ENCODE data around the gene CACNG7. TPM values are rescaled to one million over a fixed set of nuclear protein-coding genes. Genes with fewer than 3 reads are reported as not detected.

CACNG7 gene
- total RNA-seq, 1 experiment from 2014 or later = not detected

DNA sequence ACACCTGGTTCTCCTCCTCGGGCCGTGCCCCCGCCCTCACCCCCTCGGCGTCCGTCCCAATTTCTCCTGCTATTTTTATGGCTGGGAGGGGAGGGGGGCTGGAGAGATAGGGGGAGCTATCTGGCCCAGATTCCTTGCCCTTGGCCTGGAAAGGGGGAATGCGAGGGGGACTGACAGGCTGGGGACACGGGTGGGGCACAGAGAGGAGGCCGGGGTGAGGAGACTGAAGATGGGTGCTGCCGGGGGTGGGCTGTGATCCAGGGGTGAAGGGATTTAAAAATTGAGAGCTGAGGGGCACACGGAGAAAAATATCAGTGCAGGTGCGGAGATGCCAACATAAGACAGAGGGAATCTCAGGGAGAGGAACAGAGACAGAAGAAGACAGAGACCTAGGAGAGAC is 24.8 kb upstream of the CACNG7 start:
- ChIA-PET POLR2A (interaction anchor here (0.8 to 0.9 kb wide), 2 partner anchors 17 to 96 kb away, joined by 3 read pairs; partner anchors contain the start of gene MYADM), RAD21 (ENCODE audit: low non-redundant PET in 1 of 2, low total read pairs in 2 of 2, uncharacterized antibody in 2 of 2, unreplicated experiment in 2 of 2) (no interaction called here), CTCF (no interaction called here)
- intact Hi-C loops (cut with micrococcal nuclease) = no loop called here
- no TSS peak for BruUV-seq (replicated peaks)
- DNase-seq (ENCODE audit: low read depth, low spot score) = no peak
- no peak overlapping the region for H3K4me2 ChIP-seq (ENCODE audit: low read length)
- no peaks in the 10 kb centered on the region for H4K20me1 ChIP-seq (ENCODE audit: insufficient read depth)
- no peak for TF ChIP-seq SIN3A (IDR thresholded peaks at IDR 0.05; ENCODE audit: low read depth)
- TF ChIP-seq CBX3 (IDR thresholded peaks at IDR 0.05; ENCODE audit: low read depth) = no peak
- no peaks in the 10 kb centered on the region for H3K27me3 ChIP-seq (ENCODE audit: insufficient read depth, low read length)
- no peak overlapping the region for H3K27ac ChIP-seq (ENCODE audit: low read depth, low read length)
- H3K4me1 ChIP-seq (ENCODE audit: control insufficient read depth in 1 of 2, insufficient read depth in 2 of 2, low read length in 2 of 2) = peaks cover 19 to 33% of the 10 kb centered on the region in 2 experiments
- no peak overlapping the region for H3K9ac ChIP-seq (ENCODE audit: low read length)
- no peaks in the 10 kb centered on the region for H3K36me3 ChIP-seq (ENCODE audit: control insufficient read depth in 1 of 2, insufficient read depth in 2 of 2, low read length in 2 of 2)
- ATAC-seq = no peak
- H3K4me3 ChIP-seq (replicated peaks in 1 of 2; ENCODE audit: low read depth in 1 of 2, low read length in 2 of 2) = no peak overlapping the region
- no peaks in the 10 kb centered on the region for H3K79me2 ChIP-seq (ENCODE audit: insufficient read depth, low read length)
- no peaks in the 10 kb centered on the region for H3K9me2 ChIP-seq (ENCODE audit: insufficient read depth)
- no peaks in the 10 kb centered on the region for H3K9me3 ChIP-seq (ENCODE audit: control insufficient read depth in 1 of 2, insufficient read depth in 1 of 2, low read depth in 1 of 2, low read length in 2 of 2)
- H2AFZ ChIP-seq (ENCODE audit: low read depth, low read length, poor library complexity, severe bottlenecking) = no peak overlapping the region

DNA sequence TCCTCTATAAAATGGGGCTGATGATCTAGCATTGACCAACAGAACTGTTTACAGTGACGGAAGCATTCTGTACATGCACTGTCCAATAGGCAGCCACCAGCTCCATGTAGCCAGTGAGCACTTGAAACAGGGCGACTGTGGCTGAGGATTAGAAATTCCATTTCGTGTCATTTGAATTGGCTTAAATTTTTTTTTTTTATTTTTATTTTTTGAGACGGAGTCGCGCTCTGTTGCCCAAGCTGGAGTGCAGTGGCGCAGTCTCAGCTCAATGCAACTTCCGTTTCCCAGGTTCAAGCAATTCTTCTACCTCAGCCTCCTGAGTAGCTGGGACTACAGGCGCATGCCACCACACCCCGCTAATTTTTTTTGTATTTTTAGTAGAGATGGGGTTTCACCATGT is 24.0 kb upstream of the CACNG7 start:
- ChIA-PET POLR2A (interaction anchor here (0.8 kb wide), 1 partner anchor 17 kb away, joined by 3 read pairs; the partner anchor contains the start of gene MYADM), CTCF (no interaction called here), RAD21 (ENCODE audit: low non-redundant PET in 1 of 2, low total read pairs in 2 of 2, uncharacterized antibody in 2 of 2, unreplicated experiment in 2 of 2) (no interaction called here)
- no peak for ATAC-seq
- H3K4me2 ChIP-seq (ENCODE audit: low read length) = no peak overlapping the region
- H3K27ac ChIP-seq (ENCODE audit: low read depth, low read length) = no peak overlapping the region
- intact Hi-C loops (cut with micrococcal nuclease) = no loop called here
- no peak overlapping the region for H2AFZ ChIP-seq (ENCODE audit: low read depth, low read length, poor library complexity, severe bottlenecking)
- no TSS peak for BruUV-seq (replicated peaks)
- H3K4me3 ChIP-seq (replicated peaks in 1 of 2; ENCODE audit: low read depth in 1 of 2, low read length in 2 of 2) = no peak overlapping the region
- H3K9ac ChIP-seq (ENCODE audit: low read length) = no peak overlapping the region
- H4K20me1 ChIP-seq (ENCODE audit: insufficient read depth) = no peaks in the 10 kb centered on the region
- no peaks in the 10 kb centered on the region for H3K9me2 ChIP-seq (ENCODE audit: insufficient read depth)
- no peaks in the 10 kb centered on the region for H3K79me2 ChIP-seq (ENCODE audit: insufficient read depth, low read length)
- DNase-seq (ENCODE audit: low read depth, low spot score) = no peak
- no peaks in the 10 kb centered on the region for H3K27me3 ChIP-seq (ENCODE audit: insufficient read depth, low read length)
- TF ChIP-seq YY1 (IDR thresholded peaks at IDR 0.05; ENCODE audit: extremely low read depth, insufficient replicate concordance, low read depth, low read length) (no peak), SP1 (IDR thresholded peaks at IDR 0.05; ENCODE audit: low read depth) (no peak), CBX3 (IDR thresholded peaks at IDR 0.05; ENCODE audit: low read depth) (no peak), ELF1 (IDR thresholded peaks at IDR 0.05; ENCODE audit: borderline replicate concordance, low read depth) (no peak), ZFX (IDR thresholded peaks at IDR 0.05) (no peak), CEBPB (IDR thresholded peaks at IDR 0.05; ENCODE audit: low read depth) (no peak), SRF (IDR thresholded peaks at IDR 0.05; ENCODE audit: low read depth) (no peak), POLR2A (IDR thresholded peaks at IDR 0.05; ENCODE audit: borderline replicate concordance, extremely low read depth, insufficient read depth, insufficient read length) (no peak), EZH2 (IDR thresholded peaks at IDR 0.05) (no peak), EZH2phosphoT487 (IDR thresholded peaks at IDR 0.05; ENCODE audit: borderline replicate concordance) (no peak), FOSL1 (IDR thresholded peaks at IDR 0.05; ENCODE audit: low read depth) (no peak), EGR1 (IDR thresholded peaks at IDR 0.05; ENCODE audit: low read depth) (no peak), ZNF274 (IDR thresholded peaks at IDR 0.05; ENCODE audit: low read depth, low read length) (no peak), SIN3A (IDR thresholded peaks at IDR 0.05; ENCODE audit: low read depth) (no peak)
- TF ChIP-seq, protein P1, sequence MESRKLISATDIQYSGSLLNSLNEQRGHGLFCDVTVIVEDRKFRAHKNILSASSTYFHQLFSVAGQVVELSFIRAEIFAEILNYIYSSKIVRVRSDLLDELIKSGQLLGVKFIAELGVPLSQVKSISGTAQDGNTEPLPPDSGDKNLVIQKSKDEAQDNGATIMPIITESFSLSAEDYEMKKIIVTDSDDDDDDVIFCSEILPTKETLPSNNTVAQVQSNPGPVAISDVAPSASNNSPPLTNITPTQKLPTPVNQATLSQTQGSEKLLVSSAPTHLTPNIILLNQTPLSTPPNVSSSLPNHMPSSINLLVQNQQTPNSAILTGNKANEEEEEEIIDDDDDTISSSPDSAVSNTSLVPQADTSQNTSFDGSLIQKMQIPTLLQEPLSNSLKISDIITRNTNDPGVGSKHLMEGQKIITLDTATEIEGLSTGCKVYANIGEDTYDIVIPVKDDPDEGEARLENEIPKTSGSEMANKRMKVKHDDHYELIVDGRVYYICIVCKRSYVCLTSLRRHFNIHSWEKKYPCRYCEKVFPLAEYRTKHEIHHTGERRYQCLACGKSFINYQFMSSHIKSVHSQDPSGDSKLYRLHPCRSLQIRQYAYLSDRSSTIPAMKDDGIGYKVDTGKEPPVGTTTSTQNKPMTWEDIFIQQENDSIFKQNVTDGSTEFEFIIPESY (IDR thresholded peaks at IDR 0.05; ENCODE audit: extremely low read depth, insufficient replicate concordance, low read length) = no peak
- TF ChIP-seq, protein P2, sequence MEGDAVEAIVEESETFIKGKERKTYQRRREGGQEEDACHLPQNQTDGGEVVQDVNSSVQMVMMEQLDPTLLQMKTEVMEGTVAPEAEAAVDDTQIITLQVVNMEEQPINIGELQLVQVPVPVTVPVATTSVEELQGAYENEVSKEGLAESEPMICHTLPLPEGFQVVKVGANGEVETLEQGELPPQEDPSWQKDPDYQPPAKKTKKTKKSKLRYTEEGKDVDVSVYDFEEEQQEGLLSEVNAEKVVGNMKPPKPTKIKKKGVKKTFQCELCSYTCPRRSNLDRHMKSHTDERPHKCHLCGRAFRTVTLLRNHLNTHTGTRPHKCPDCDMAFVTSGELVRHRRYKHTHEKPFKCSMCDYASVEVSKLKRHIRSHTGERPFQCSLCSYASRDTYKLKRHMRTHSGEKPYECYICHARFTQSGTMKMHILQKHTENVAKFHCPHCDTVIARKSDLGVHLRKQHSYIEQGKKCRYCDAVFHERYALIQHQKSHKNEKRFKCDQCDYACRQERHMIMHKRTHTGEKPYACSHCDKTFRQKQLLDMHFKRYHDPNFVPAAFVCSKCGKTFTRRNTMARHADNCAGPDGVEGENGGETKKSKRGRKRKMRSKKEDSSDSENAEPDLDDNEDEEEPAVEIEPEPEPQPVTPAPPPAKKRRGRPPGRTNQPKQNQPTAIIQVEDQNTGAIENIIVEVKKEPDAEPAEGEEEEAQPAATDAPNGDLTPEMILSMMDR (IDR thresholded peaks at IDR 0.05 in 2 of 3, conservative IDR thresholded peaks at IDR 0.05 in 1 of 3; ENCODE audit: borderline replicate concordance in 1 of 3, insufficient read depth in 1 of 3, low read depth in 2 of 3, low read length in 2 of 3) = no peak
- TF ChIP-seq, protein P3, sequence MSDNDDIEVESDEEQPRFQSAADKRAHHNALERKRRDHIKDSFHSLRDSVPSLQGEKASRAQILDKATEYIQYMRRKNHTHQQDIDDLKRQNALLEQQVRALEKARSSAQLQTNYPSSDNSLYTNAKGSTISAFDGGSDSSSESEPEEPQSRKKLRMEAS (IDR thresholded peaks at IDR 0.05) = no peak
- TF ChIP-seq, protein P4, sequence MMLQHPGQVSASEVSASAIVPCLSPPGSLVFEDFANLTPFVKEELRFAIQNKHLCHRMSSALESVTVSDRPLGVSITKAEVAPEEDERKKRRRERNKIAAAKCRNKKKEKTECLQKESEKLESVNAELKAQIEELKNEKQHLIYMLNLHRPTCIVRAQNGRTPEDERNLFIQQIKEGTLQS (IDR thresholded peaks at IDR 0.05) = no peak
- H3K9me3 ChIP-seq (ENCODE audit: control insufficient read depth in 1 of 2, insufficient read depth in 1 of 2, low read depth in 1 of 2, low read length in 2 of 2) = no peaks in the 10 kb centered on the region
- H3K36me3 ChIP-seq (ENCODE audit: control insufficient read depth in 1 of 2, insufficient read depth in 2 of 2, low read length in 2 of 2) = no peaks in the 10 kb centered on the region
- peaks cover 15 to 32% of the 10 kb centered on the region in 2 experiments for H3K4me1 ChIP-seq (ENCODE audit: control insufficient read depth in 1 of 2, insufficient read depth in 2 of 2, low read length in 2 of 2)

Measured in HCT116 (cell line).